Uterus (tissue), 4 donors: Measurements from ENCODE around the gene C22orf23. TPM values are rescaled to one million over a fixed set of nuclear protein-coding genes. Genes with fewer than 3 reads are reported as not detected.

Source experiments
- DNase-seq, 2 donors: peaks; one replicate each; pipeline ENCODE4 v3.0.0-alpha.2; 2019 to 2020
- H3K27ac ChIP-seq, 2 donors: fragments of 200-600 bp; sonication (generic); 1 replicate in 1 of 2; 2 replicates in 1 of 2; pipeline ENCODE4 v1.5.1; 2016 to 2018
- H3K27me3 ChIP-seq, 2 donors: fragments of 200-600 bp; sonication (generic); one replicate each; pipeline ENCODE4 v1.5.1; 2018 to 2019; ENCODE audit warnings: control low read depth in 1 of 2
- H3K36me3 ChIP-seq, 2 donors: fragments of 200-600 bp; sonication (generic); one replicate each; pipeline ENCODE4 v1.5.1; 2019; ENCODE audit warnings: control low read depth in 1 of 2
- H3K4me1 ChIP-seq, 2 donors: fragments of 200-600 bp; sonication (generic); one replicate each; pipeline ENCODE4 v1.5.1; 2018 to 2019; ENCODE audit warnings: control low read depth in 1 of 2
- H3K4me3 ChIP-seq, 2 donors: fragments of 200-600 bp; sonication (generic); 1 replicate in 1 of 2; 2 replicates in 1 of 2; pipeline ENCODE4 v1.5.1; 2018 to 2019; ENCODE audit warnings: mild to moderate bottlenecking in 1 of 2
- H3K9me3 ChIP-seq, 2 donors: fragments of 200-600 bp; sonication (generic); one replicate each; pipeline ENCODE4 v1.5.1; 2019; ENCODE audit warnings: control low read depth in 1 of 2
- POLR2A ChIP-seq, 2 donors: fragments of 450-650 bp; IDR thresholded peaks; one replicate each; pipeline ENCODE4 v1.6.1; 2016; ENCODE audit warnings: antibody characterized with exemption in 2 of 2, mild to moderate bottlenecking in 1 of 2, moderate library complexity in 1 of 2
- intact Hi-C: fragments of 100-400 bp; cut with DNase I; formaldehyde crosslinking; loops from one replicate; pipeline ENCODE4 v1.15.1; 2023; ENCODE audit warnings: low total_unique reads
- total RNA-seq, 4 donors: library from RNA; depleted of rRNA in 3 of 4; stranded (reverse); fragments of >200 nt in 3 of 4; gene quantifications; one replicate each; pipeline versions ENCODE4 v1.1.0 to v1.2.4, GENCODE V29; 2014 to 2023
- TF ChIP-seq, protein P1 (sequence below), 4 experiments: fragments of 200-600 bp in 2 of 4; fragments of 450-650 bp in 2 of 4; sonication (generic) in 2 of 4; IDR thresholded peaks; one replicate each; pipeline ENCODE4 v1.5.1; 2016 to 2019; ENCODE audit warnings: antibody characterized with exemption in 4 of 4, mild to moderate bottlenecking in 2 of 4, moderate library complexity in 1 of 4
- donor health status: DM: yes; HTN: yes; CAD: no.

The C22orf23 gene
- total RNA-seq, 4 donors from 2014 or later, result 0.40 to 0.76 TPM; not detected in 2

DNA sequence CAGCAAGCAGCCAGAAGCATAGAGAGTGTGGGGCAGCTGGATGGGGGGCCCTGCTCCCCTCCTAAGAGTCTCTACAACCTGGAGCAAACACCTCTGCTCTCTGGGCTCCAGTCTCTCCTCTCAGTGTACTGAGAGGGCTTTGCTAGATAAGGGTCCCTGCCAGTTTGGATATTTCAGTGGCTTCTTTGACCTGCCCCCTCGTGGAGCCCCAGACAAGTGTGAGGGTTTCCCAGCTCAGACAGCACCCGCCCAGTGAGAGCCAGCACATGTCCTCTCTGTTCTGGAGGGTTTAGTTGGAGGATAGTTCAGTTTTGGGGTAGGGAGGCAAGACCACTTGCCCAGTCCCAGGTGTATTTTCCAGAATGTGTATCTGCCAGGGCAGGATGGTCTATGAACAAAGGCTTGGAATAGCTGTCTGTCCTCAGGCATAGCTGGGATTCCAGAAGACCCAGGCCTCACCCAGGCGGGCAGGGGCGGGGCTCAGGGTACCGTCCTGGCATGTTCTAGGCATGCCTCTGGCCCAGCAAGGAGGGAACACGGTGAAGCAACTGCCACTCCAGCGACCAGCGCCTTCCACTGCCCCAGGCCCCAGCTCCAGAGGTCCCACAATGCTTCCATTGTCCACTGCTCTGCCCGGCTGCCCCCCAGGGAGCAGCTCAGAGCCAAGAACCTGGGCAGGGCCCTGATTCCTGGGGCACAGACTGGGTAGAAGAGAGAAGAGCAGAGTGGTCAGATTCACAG, 54.8 kb downstream of the C22orf23 start:
- Histone ChIP-seq H3K4me1 (no peaks in the 10 kb centered on the region), H3K9me3 (no peaks in the 10 kb centered on the region), H3K4me3 (no peak overlapping the region), H3K27me3 (no peaks in the 10 kb centered on the region), H3K36me3 (no peaks in the 10 kb centered on the region), H3K27ac (peak overlapping the region in 1 of 2 donors; percentile 19)
- TF ChIP-seq POLR2A (IDR thresholded peaks at IDR 0.05), result no peak
- TF ChIP-seq, protein P1, sequence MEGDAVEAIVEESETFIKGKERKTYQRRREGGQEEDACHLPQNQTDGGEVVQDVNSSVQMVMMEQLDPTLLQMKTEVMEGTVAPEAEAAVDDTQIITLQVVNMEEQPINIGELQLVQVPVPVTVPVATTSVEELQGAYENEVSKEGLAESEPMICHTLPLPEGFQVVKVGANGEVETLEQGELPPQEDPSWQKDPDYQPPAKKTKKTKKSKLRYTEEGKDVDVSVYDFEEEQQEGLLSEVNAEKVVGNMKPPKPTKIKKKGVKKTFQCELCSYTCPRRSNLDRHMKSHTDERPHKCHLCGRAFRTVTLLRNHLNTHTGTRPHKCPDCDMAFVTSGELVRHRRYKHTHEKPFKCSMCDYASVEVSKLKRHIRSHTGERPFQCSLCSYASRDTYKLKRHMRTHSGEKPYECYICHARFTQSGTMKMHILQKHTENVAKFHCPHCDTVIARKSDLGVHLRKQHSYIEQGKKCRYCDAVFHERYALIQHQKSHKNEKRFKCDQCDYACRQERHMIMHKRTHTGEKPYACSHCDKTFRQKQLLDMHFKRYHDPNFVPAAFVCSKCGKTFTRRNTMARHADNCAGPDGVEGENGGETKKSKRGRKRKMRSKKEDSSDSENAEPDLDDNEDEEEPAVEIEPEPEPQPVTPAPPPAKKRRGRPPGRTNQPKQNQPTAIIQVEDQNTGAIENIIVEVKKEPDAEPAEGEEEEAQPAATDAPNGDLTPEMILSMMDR (IDR thresholded peaks at IDR 0.05), result no peak
- intact Hi-C loops, result loop anchor here (5.0 kb wide), 1 partner anchor 34 kb away; no protein-coding TSS in a partner anchor
- no peak for DNase-seq

DNA sequence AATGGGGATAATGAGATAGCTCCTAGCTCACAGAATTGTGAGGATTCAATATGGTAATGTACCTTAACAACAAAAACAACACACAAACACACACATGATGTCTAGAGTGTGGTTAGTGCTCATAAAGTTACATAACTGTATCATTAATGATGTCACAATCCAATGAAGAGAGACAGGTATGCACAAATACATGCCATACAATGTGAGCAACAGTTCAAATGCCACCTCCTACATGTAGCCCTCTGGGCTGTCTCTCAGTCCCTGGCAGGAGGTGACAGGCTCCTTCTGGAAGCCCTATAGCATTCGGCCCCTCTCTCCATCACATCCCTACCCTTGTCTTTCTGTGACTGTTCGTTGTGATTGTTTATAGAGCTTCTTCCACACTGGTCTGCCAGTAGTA, 55.6 kb downstream of the C22orf23 start:
- Histone ChIP-seq H3K9me3 (no peaks in the 10 kb centered on the region), H3K27me3 (no peaks in the 10 kb centered on the region), H3K4me1 (peaks cover 3 to 6% of the 10 kb centered on the region in 2 donors), H3K4me3 (no peak overlapping the region), H3K27ac (peak overlapping the region in 1 of 2 donors; percentile 19), H3K36me3 (no peaks in the 10 kb centered on the region)
- TF ChIP-seq POLR2A (IDR thresholded peaks at IDR 0.05), result no peak
- TF ChIP-seq, protein P1 (IDR thresholded peaks at IDR 0.05), result no peak
- intact Hi-C loops, result loop anchor here (5.0 kb wide), 1 partner anchor 34 kb away; no protein-coding TSS in a partner anchor
- DNase-seq, result no peak

DNA sequence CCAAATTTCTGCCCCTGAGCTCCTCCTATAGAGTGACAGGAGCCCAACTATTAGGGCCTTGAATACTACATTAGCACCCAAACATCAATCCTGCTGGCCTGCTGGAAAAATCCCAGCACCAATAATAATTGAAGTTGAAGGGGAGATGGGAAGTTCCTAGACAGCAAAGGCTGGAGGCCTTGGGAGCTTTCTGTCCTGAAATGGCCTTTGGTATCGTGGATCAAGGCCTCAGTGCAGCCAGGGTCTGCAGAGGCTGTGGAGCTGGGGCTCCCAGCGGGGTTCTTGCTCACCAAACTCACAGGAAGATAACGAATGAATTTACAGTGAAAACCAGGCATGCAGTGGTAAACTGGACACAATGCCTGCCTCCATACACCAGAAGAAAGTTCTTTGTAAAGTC, 56.5 kb downstream of the C22orf23 start:
- Histone ChIP-seq H3K36me3 (no peaks in the 10 kb centered on the region), H3K27ac (peak overlapping the region; percentile 71 to 74), H3K9me3 (no peaks in the 10 kb centered on the region), H3K4me1 (peaks cover 6 to 8% of the 10 kb centered on the region in 2 donors), H3K27me3 (no peaks in the 10 kb centered on the region), H3K4me3 (no peak overlapping the region)
- intact Hi-C loops, result loop anchor here (5.0 kb wide), 1 partner anchor 35 kb away; no protein-coding TSS in a partner anchor
- DNase-seq, result no peak
- TF ChIP-seq, protein P1 (IDR thresholded peaks at IDR 0.05), result no peak
- no peak for TF ChIP-seq POLR2A (IDR thresholded peaks at IDR 0.05)

DNA sequence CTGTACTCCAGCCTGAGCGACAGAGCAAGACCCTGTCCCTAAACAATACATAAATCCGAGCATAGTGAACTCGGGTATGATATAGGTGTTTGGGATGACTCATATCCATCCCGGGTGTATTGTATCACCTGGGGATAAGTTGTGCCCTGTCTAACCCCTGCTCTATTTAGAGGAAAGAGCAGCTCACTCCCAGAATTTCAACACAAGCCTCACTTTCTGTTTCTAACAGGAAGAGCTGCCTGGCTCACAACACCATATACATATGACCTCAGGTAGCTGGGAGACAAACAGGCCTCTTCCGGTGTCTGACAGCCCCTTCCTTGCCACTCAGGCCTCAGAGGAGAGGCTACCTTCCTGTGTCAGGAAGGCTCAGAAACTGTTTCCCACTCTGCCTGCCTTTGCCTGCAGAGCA, 57.2 kb downstream of the C22orf23 start:
- no peak for TF ChIP-seq POLR2A (IDR thresholded peaks at IDR 0.05)
- TF ChIP-seq, protein P1 (IDR thresholded peaks at IDR 0.05), result no peak
- DNase-seq, result no peak
- Histone ChIP-seq H3K27me3 (no peaks in the 10 kb centered on the region), H3K36me3 (no peaks in the 10 kb centered on the region), H3K27ac (peak overlapping the region; percentile 71 to 74), H3K4me1 (peaks cover 6 to 8% of the 10 kb centered on the region in 2 donors), H3K4me3 (no peak overlapping the region), H3K9me3 (no peaks in the 10 kb centered on the region)
- intact Hi-C loops, result loop anchor here (5.0 kb wide), 1 partner anchor 36 kb away; no protein-coding TSS in a partner anchor
